GM23338 (cell line): ENCODE data around the gene TOP2A. TPM values are rescaled to one million over a fixed set of nuclear protein-coding genes. Genes with fewer than 3 reads are reported as not detected.

Experiments used
- ATAC-seq: fragments of 200-7000 bp; cut with Tn5 transposase; 3 replicates; pipeline ENCODE4 v1.9.1; 2020
- DNase-seq: peaks from one replicate; pipeline ENCODE4 v3.0.0-alpha.2; 2015; ENCODE audit warnings: low spot score
- H2AFZ ChIP-seq: fragments of 200-600 bp; sonication (generic); 2 replicates; pipeline ENCODE4 v1.8.0; 2016; ENCODE audit warnings: antibody characterized with exemption, mild to moderate bottlenecking, moderate library complexity
- H3F3A ChIP-seq: fragments of 200-600 bp; sonication (generic); replicated peaks from 2 replicates; pipeline ENCODE4 v1.8.0; 2017; ENCODE audit warnings: antibody characterized with exemption, mixed run types, low read depth
- H3K27ac ChIP-seq: fragments of 200-600 bp; sonication (generic); 2 replicates; pipeline ENCODE4 v1.6.1; 2016; ENCODE audit warnings: low read depth
- H3K27me3 ChIP-seq: fragments of 200-600 bp; sonication (generic); 2 replicates; pipeline ENCODE4 v1.8.0; 2016; ENCODE audit warnings: mild to moderate bottlenecking, mixed run types, moderate library complexity; ENCODE audit not compliant: insufficient read depth
- H3K36me3 ChIP-seq: fragments of 200-600 bp; sonication (generic); 2 replicates; pipeline ENCODE4 v1.8.0; 2016; ENCODE audit warnings: mild to moderate bottlenecking; ENCODE audit not compliant: insufficient read depth
- H3K4me1 ChIP-seq: fragments of 200-600 bp; sonication (generic); 2 replicates; pipeline ENCODE4 v1.8.0; 2016; ENCODE audit warnings: mild to moderate bottlenecking, moderate library complexity; ENCODE audit not compliant: insufficient read depth
- H3K4me2 ChIP-seq: fragments of 200-600 bp; sonication (generic); 2 replicates; pipeline ENCODE4 v1.7.1; 2017; ENCODE audit warnings: mixed run types
- H3K4me3 ChIP-seq: fragments of 200-600 bp; sonication (generic); 2 replicates; pipeline ENCODE4 v1.6.1; 2016; ENCODE audit warnings: mixed run types
- H3K79me2 ChIP-seq: fragments of 200-600 bp; sonication (generic); replicated peaks from 2 replicates; pipeline ENCODE4 v1.8.0; 2017; ENCODE audit warnings: mild to moderate bottlenecking; ENCODE audit not compliant: insufficient read depth
- H3K9me2 ChIP-seq: fragments of 200-600 bp; sonication (generic); 2 replicates; pipeline ENCODE4 v1.8.0; 2017; ENCODE audit not compliant: insufficient read depth
- H4K20me1 ChIP-seq: fragments of 200-600 bp; sonication (generic); replicated peaks from 2 replicates; pipeline ENCODE4 v1.8.0; 2017; ENCODE audit warnings: mild to moderate bottlenecking; ENCODE audit not compliant: insufficient read depth
- H3K27ac Mint-ChIP-seq: 2 replicates; pipeline ENCODE4 v1.8.0; 2020; ENCODE audit warnings: inconsistent platforms, mild to moderate bottlenecking, moderate library complexity, mixed read lengths
- H3K27me3 Mint-ChIP-seq: 3 replicates; pipeline ENCODE4 v1.8.0; 2022; ENCODE audit warnings: low read depth, mild to moderate bottlenecking, moderate library complexity, mixed read lengths, inconsistent platforms; ENCODE audit not compliant: insufficient read depth, poor library complexity
- H3K36me3 Mint-ChIP-seq: 3 replicates; pipeline ENCODE4 v1.8.0; 2021; ENCODE audit warnings: low read depth, mild to moderate bottlenecking, inconsistent platforms, moderate library complexity, mixed read lengths
- H3K4me1 Mint-ChIP-seq: 3 replicates; pipeline ENCODE4 v1.8.0; 2020; ENCODE audit warnings: mild to moderate bottlenecking, inconsistent platforms, mixed read lengths
- H3K4me3 Mint-ChIP-seq: 3 replicates; pipeline ENCODE4 v1.8.0; 2021; ENCODE audit warnings: moderate library complexity, mild to moderate bottlenecking, inconsistent platforms, mixed read lengths
- H3K9me3 Mint-ChIP-seq: 3 replicates; pipeline ENCODE4 v1.8.0; 2020; ENCODE audit warnings: moderate library complexity, mild to moderate bottlenecking, inconsistent platforms, mixed read lengths
- CREB1 ChIP-seq: fragments of 250-450 bp; sonication (Bioruptor Pico); IDR thresholded peaks from 2 replicates; pipeline ENCODE4 v1.5.0; 2020; ENCODE audit warnings: low read depth, mild to moderate bottlenecking, moderate library complexity
- CTCF ChIP-seq, 2 experiments: fragments of 200-600 bp in 1 of 2; sonication (generic) in 1 of 2; conservative IDR thresholded peaks; 2 replicates each; pipeline versions ENCODE4 v1.5.1 to v1.6.1; 2016 to 2017; ENCODE audit warnings: antibody characterized with exemption in 2 of 2, low read depth in 2 of 2, mild to moderate bottlenecking in 2 of 2, moderate library complexity in 1 of 2
- EZH2 ChIP-seq: fragments of 200-600 bp; sonication (generic); IDR thresholded peaks from one replicate; pipeline ENCODE4 v1.8.0; 2017; ENCODE audit warnings: antibody characterized with exemption, mild to moderate bottlenecking, low read depth; ENCODE audit not compliant: unreplicated experiment
- POLR2AphosphoS5 ChIP-seq: IDR thresholded peaks from 2 replicates; pipeline ENCODE4 v1.6.1; 2016; ENCODE audit warnings: antibody characterized with exemption, low read depth
- ZNF331 ChIP-seq: fragments of 250-450 bp; sonication (Bioruptor Pico); IDR thresholded peaks from 2 replicates; pipeline ENCODE4 v1.5.0; 2020; ENCODE audit warnings: low read depth, mild to moderate bottlenecking, moderate library complexity
- polyA plus RNA-seq: library from polyadenylated mRNA; unstranded; fragments of >200 nt; fragmentation: Nextera tagmentation; extraction: Ambion mirVana; gene quantifications from 2 replicates; pipeline ENCODE4 v1.2.1, GENCODE V29; 2016
- total RNA-seq: library from RNA; depleted of rRNA; stranded (reverse); fragments of >200 nt; shearing (Covaris generic); gene quantifications from 2 replicates; pipeline ENCODE4 v1.2.3, GENCODE V29; 2014

Gene TOP2A
- total and polyA plus RNA-seq, 2 experiments from 2014 or later: 263 to 442 TPM

- Histone ChIP-seq H3K79me2 (no peaks in the 10 kb centered on the region), H3K4me1 (peaks cover 22% of the 10 kb centered on the region), H3K27ac (no peak overlapping the region), H3K4me3 (peak overlapping the region; percentile 59), H3K9me2 (no peaks in the 10 kb centered on the region), H2AFZ (no peak overlapping the region), H3F3A (peaks cover 10% of the 10 kb centered on the region; the same call in 1 of the 2 replicates), H3K27me3 (peaks cover 43% of the 10 kb centered on the region), H3K4me2 (peak overlapping the region; percentile 88), H3K36me3 (no peaks in the 10 kb centered on the region), H4K20me1 (no peaks in the 10 kb centered on the region)
- Mint-ChIP-seq H3K27me3 (peaks cover 50% of the 10 kb centered on the region), H3K27ac (no peak overlapping the region), H3K9me3 (no peaks in the 10 kb centered on the region; the same call in 2 of the 3 replicates), H3K36me3 (no peaks in the 10 kb centered on the region), H3K4me1 (peaks cover 39% of the 10 kb centered on the region), H3K4me3 (peak overlapping the region; percentile 68)
- TF ChIP-seq ZNF331 (CRISPR knock-in tag) (no peak), CREB1 (CRISPR knock-in tag) (peak; percentile 60), CTCF (conservative IDR thresholded peaks at IDR 0.05; ENCODE audit: low read depth in 2 of 2) (peak; percentile 66 to 87), EZH2 (no peak)
- DNase-seq (peak; percentile 94), ATAC-seq (peak; percentile 62)
Measured at GRCh38 chr17:40362696-40363110, 55.0 kb downstream of the TOP2A start.

GRCh38 chr17:40361925-40362695 is 55.6 kb downstream of the TOP2A start:
- DNase-seq (no peak), ATAC-seq (peak; percentile 5; the same call in 2 of the 3 replicates)
- Histone ChIP-seq H3K79me2 (no peaks in the 10 kb centered on the region), H3K9me2 (no peaks in the 10 kb centered on the region), H2AFZ (no peak overlapping the region), H4K20me1 (no peaks in the 10 kb centered on the region), H3K4me3 (peak overlapping the region; percentile 59; the same call in 1 of the 2 replicates), H3K4me2 (peak overlapping the region; percentile 88), H3K4me1 (peaks cover 22% of the 10 kb centered on the region), H3F3A (peaks cover 12% of the 10 kb centered on the region; the same call in 1 of the 2 replicates), H3K36me3 (no peaks in the 10 kb centered on the region), H3K27me3 (peaks cover 43% of the 10 kb centered on the region), H3K27ac (no peak overlapping the region)
- Mint-ChIP-seq H3K27ac (no peak overlapping the region), H3K27me3 (peaks cover 52% of the 10 kb centered on the region), H3K4me1 (peaks cover 38% of the 10 kb centered on the region), H3K9me3 (no peaks in the 10 kb centered on the region; the same call in 2 of the 3 replicates), H3K4me3 (peak overlapping the region; percentile 68), H3K36me3 (no peaks in the 10 kb centered on the region)
- no peak for TF ChIP-seq POLR2AphosphoS5
